Tibial nerve (tissue), 4 donors: Measurements from ENCODE around the gene MT3. TPM values are rescaled to one million over a fixed set of nuclear protein-coding genes. Genes with fewer than 3 reads are reported as not detected.
"Not testable (repeated sequence)": the region's sequence is repeated elsewhere in the genome, so short reads cannot be mapped to it uniquely, and the experiment has no call there.

ENCODE experiments used
- DNase-seq, 2 donors: peaks; one replicate each; pipeline ENCODE4 v3.0.0-alpha.2; 2019; ENCODE audit warnings: low spot score in 2 of 2
- H3K27ac ChIP-seq, 4 donors: fragments of 200-600 bp; sonication (generic) in 3 of 4; one replicate each; pipeline ENCODE4 v1.5.1; 2017 to 2019; ENCODE audit warnings: mild to moderate bottlenecking in 1 of 4
- H3K27me3 ChIP-seq, 2 donors: fragments of 200-600 bp; sonication (generic) in 1 of 2; one replicate each; pipeline versions ENCODE4 v1.5.1 to v1.6.0; 2017 to 2019
- H3K36me3 ChIP-seq, 3 donors: fragments of 200-600 bp; sonication (generic); one replicate each; pipeline ENCODE4 v1.5.1; 2018 to 2019
- H3K4me1 ChIP-seq, 4 donors: fragments of 200-600 bp; sonication (generic) in 3 of 4; one replicate each; pipeline ENCODE4 v1.5.1; 2017 to 2019
- H3K4me3 ChIP-seq, 4 donors: fragments of 200-600 bp; sonication (generic) in 3 of 4; one replicate each; pipeline ENCODE4 v1.5.1; 2017 to 2019; ENCODE audit warnings: mild to moderate bottlenecking in 1 of 4, moderate library complexity in 1 of 4
- H3K9me3 ChIP-seq, 4 donors: fragments of 200-600 bp; sonication (generic) in 3 of 4; one replicate each; pipeline ENCODE4 v1.5.1; 2017 to 2019
- EP300 ChIP-seq, 2 donors: sonication (generic); formaldehyde crosslinking; IDR thresholded peaks; one replicate each; pipeline ENCODE4 v1.6.1; 2017; ENCODE audit warnings: antibody characterized with exemption in 2 of 2, mild to moderate bottlenecking in 1 of 2
- POLR2A ChIP-seq, 2 donors: fragments of 450-650 bp; IDR thresholded peaks; one replicate each; pipeline ENCODE4 v1.6.1; 2017; ENCODE audit warnings: antibody characterized with exemption in 2 of 2, mild to moderate bottlenecking in 2 of 2, moderate library complexity in 2 of 2
- WGBS, 2 donors: methylation state at CpG; one replicate each; pipeline ENCODE4 v1.1.5; 2018; 5-methylcytosine and 5-hydroxymethylcytosine counted together
- total RNA-seq, 4 donors: library from RNA; depleted of rRNA; stranded (reverse); fragments of >200 nt; gene quantifications; one replicate each; pipeline ENCODE4 v1.1.0, GENCODE V29; 2016
- TF ChIP-seq, protein P1 (sequence below), 5 experiments: fragments of 200-600 bp in 3 of 5; fragments of 450-650 bp in 2 of 5; sonication (generic) in 3 of 5; IDR thresholded peaks; one replicate each; pipeline ENCODE4 v1.5.1; 2016 to 2019; ENCODE audit warnings: antibody characterized with exemption in 5 of 5, mild to moderate bottlenecking in 3 of 5, moderate library complexity in 2 of 5

Gene MT3
- total RNA-seq, 4 donors from 2014 or later: 92.4 to 291 (median 156) TPM

DNA sequence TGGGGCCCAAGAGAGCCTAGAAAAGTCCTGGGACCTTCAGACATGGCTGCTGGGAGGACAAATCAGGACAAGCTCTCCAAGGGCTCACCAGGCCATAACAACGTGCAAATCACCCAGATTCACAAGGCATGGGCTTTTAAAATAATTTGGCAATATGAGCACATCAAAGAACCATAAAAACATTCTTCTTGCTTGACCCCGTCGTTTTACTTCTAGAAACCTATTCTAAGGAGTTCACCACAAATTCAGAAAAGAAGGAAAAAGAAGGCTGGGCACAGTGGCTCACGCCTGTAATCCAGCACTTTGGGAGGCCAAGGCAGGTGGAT is 12.1 kb upstream of the MT3 start:
- no peak for DNase-seq
- peaks cover 0 to 8% (median 0%) of the 10 kb centered on the region in 4 donors for H3K9me3 ChIP-seq
- H3K27me3 ChIP-seq: peaks cover 0 to 5% of the 10 kb centered on the region in 2 donors
- H3K27ac ChIP-seq: no peak overlapping the region
- no peak overlapping the region for H3K4me3 ChIP-seq
- H3K4me1 ChIP-seq: no peaks in the 10 kb centered on the region
- no peak for TF ChIP-seq EP300 (IDR thresholded peaks at IDR 0.05)
- TF ChIP-seq, protein P1, sequence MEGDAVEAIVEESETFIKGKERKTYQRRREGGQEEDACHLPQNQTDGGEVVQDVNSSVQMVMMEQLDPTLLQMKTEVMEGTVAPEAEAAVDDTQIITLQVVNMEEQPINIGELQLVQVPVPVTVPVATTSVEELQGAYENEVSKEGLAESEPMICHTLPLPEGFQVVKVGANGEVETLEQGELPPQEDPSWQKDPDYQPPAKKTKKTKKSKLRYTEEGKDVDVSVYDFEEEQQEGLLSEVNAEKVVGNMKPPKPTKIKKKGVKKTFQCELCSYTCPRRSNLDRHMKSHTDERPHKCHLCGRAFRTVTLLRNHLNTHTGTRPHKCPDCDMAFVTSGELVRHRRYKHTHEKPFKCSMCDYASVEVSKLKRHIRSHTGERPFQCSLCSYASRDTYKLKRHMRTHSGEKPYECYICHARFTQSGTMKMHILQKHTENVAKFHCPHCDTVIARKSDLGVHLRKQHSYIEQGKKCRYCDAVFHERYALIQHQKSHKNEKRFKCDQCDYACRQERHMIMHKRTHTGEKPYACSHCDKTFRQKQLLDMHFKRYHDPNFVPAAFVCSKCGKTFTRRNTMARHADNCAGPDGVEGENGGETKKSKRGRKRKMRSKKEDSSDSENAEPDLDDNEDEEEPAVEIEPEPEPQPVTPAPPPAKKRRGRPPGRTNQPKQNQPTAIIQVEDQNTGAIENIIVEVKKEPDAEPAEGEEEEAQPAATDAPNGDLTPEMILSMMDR (IDR thresholded peaks at IDR 0.05): no peak
- TF ChIP-seq POLR2A (IDR thresholded peaks at IDR 0.05): no peak
- WGBS, 2 donors: 65 to 67% methylated on average over 4 of the region's 4 CpGs
- H3K36me3 ChIP-seq: no peaks in the 10 kb centered on the region

DNA sequence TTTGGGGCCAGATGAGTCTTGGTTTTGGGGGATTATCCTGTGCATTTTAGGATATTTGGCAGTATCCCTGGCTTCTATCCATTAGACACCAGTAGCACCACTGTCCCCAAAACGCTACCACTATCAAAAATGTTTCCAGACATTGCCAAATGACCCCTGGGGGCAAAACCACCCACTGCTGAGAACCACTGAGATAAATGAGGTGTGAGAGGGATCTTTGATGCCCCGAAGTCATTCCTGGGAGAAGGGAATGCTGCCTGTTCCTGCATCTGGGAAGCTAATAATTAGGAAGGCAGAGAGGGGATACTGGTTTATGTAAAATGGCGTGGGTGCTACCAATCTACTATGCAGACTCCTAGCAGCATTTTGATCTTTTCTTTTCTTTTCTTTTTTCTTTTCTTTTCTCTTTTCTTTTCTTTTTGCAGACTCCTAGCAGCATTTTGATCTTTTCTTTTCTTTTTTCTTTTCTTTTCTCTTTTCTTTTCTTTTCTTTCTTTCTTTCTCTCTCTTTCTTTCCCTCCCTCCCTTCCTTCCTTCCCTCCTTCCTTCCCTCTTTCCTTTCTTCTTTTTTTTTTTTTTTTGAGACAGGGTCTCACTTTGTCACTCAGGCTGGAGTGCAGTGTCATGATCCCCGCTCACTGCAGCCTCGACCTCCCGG is 8.8 kb upstream of the MT3 start:
- TF ChIP-seq EP300 (IDR thresholded peaks at IDR 0.05): no peak
- TF ChIP-seq, protein P1 (IDR thresholded peaks at IDR 0.05): no peak
- no peak for TF ChIP-seq POLR2A (IDR thresholded peaks at IDR 0.05)
- Histone ChIP-seq H3K36me3 (no peaks in the 10 kb centered on the region), H3K4me3 (no peak overlapping the region), H3K27ac (no peak overlapping the region), H3K9me3 (no peaks in the 10 kb centered on the region), H3K27me3 (peaks cover 0 to 7% of the 10 kb centered on the region in 2 donors), H3K4me1 (no peaks in the 10 kb centered on the region)
- WGBS, 2 donors: 71 to 73% methylated on average over 6 of the region's 6 CpGs
- no peak for DNase-seq

DNA sequence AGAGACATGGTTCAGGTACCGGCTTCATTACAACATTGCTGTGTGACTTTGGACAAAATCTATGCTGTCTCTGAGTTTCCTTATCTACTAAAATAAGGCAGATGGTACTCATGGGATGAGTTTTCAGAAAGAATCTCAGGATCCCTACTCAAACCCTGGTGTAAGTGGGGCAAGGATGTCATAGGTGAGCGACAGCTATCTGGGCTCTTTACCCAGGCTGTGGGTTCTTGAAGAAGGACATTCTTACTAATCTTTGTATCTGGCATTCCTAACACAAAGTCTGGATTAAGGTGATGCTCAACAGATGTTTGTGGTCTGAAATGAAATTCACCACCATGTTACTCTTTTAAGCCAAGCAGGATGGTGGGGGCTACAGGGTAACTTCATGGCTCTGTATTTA is 6.4 kb upstream of the MT3 start:
- not testable (repeated sequence) for H3K36me3 ChIP-seq, H3K9me3 ChIP-seq, DNase-seq, H3K27ac ChIP-seq, H3K4me3 ChIP-seq, H3K4me1 ChIP-seq
- WGBS, 2 donors: 80 to 97% methylated on average over 2 of the region's 2 CpGs
- H3K27me3 ChIP-seq: peaks cover 0 to 11% of the 10 kb centered on the region in 2 donors

DNA sequence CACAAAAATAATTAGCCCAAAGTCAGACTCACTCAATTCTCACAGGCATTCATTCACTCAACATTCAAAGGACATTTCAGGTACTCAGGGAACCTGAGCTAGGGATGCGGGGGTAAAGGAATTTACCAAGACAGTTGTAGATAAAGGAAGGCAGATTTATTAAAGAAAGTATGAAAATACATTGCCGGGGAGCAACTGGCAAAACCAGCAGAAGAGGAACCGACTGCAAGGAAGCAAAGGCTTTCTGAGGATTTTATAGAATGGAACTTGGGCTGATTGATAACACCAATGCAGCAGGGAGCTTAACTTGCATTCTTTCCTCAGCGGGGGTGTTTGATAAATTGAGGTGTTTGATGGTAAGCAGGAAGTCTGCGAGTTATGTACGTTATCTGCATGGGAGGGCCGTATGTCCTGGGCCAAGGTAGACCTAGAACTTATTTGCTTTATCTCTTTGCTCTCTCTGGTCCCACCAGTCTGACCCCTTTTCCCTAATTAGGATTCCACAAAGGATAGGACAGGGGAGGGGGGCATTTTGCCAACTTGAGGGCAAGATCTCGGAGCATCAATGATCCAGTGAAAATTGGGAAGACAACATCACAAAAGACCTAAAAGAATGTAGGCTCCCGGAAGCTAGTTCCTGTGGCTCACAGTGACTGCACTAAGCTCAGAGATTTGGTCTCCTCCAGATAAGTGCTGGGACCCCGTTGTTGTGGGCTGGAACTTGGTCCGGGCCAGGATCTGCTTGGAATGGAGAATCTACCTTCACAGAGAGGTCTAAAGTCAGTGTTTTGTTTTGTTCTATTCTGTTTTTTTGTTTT is 5.8 kb upstream of the MT3 start:
- Histone ChIP-seq H3K9me3 (no peaks in the 10 kb centered on the region), H3K27ac (no peak overlapping the region), H3K4me3 (no peak overlapping the region), H3K4me1 (no peaks in the 10 kb centered on the region), H3K36me3 (no peaks in the 10 kb centered on the region), H3K27me3 (peaks cover 0 to 18% of the 10 kb centered on the region in 2 donors)
- no peak for DNase-seq
- 75 to 78% methylated on average over 11 of the region's 11 CpGs for WGBS, 2 donors
- TF ChIP-seq EP300 (IDR thresholded peaks at IDR 0.05): no peak
- TF ChIP-seq POLR2A (IDR thresholded peaks at IDR 0.05): no peak
- TF ChIP-seq, protein P1 (IDR thresholded peaks at IDR 0.05): no peak

DNA sequence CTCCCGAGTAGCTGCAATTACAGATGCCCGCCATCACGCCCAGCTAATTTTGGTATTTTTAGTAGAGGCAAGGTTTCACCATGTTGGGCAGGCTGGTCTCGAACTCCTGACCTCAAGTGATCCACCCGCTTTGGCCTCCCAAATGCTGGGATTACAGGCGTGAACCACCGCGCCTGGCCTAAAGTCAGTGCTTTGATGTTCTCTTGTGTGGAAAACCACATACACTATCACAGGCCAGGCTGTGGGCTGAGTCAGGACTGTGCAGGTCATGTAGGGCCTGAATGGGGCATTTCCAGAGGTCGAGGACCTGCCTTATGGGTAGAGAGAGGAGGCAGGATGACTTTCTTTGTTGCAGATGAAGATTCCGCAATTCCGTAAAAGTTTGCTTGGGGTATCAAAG is 5.1 kb upstream of the MT3 start:
- no peak for DNase-seq
- H3K27ac ChIP-seq: no peak overlapping the region
- WGBS, 2 donors: 84 to 93% methylated on average over 11 of the region's 11 CpGs
- peaks cover 0 to 22% of the 10 kb centered on the region in 2 donors for H3K27me3 ChIP-seq
- H3K36me3 ChIP-seq: no peaks in the 10 kb centered on the region
- TF ChIP-seq POLR2A (IDR thresholded peaks at IDR 0.05): no peak
- TF ChIP-seq EP300 (IDR thresholded peaks at IDR 0.05): no peak
- TF ChIP-seq, protein P1 (IDR thresholded peaks at IDR 0.05): no peak
- no peak overlapping the region for H3K4me3 ChIP-seq
- peaks cover 0 to 6% (median 2%) of the 10 kb centered on the region in 4 donors for H3K4me1 ChIP-seq
- H3K9me3 ChIP-seq: no peaks in the 10 kb centered on the region
